ENCODE data around the gene NT5E. TPM values are rescaled to one million over a fixed set of nuclear protein-coding genes. Genes with fewer than 3 reads are reported as not detected.

NT5E gene
- total and polyA plus RNA-seq, 2 of the 13 experiments (the other 11 are each of a cell fraction or from before 2014, with no cell fraction given): 9.5 to 33.0 TPM

GRCh38 chr6:85449818-85450759, at the start of gene NT5E (continued):
- TF ChIP-seq ZNF333 (CRISPR knock-in tag; IDR thresholded peaks at IDR 0.05; ENCODE audit: borderline replicate concordance) (0 out of 2 replicates have a peak, but pooled peaks have one; percentile 30), CBX5 (CRISPR knock-in tag; IDR thresholded peaks at IDR 0.05; ENCODE audit: borderline replicate concordance) (peak; percentile 41; the same call in 1 of the 2 replicates), CC2D1A (CRISPR knock-in tag; IDR thresholded peaks at IDR 0.05) (no peak), SOX5 (CRISPR knock-in tag; IDR thresholded peaks at IDR 0.05; ENCODE audit: borderline replicate concordance) (peak; percentile 26; the same call in 1 of the 2 replicates), KAT7 (CRISPR knock-in tag; IDR thresholded peaks at IDR 0.05; ENCODE audit: borderline replicate concordance) (peak; percentile 70; the same call in 1 of the 2 replicates), POLR2A (IDR thresholded peaks at IDR 0.05; ENCODE audit: insufficient read depth in 1 of 2, low read depth in 2 of 2, low read length in 2 of 2) (peak; percentile 49 to 83; a peak in 3 of 4 replicates), ZNF383 (CRISPR knock-in tag; IDR thresholded peaks at IDR 0.05; ENCODE audit: borderline replicate concordance) (0 out of 2 replicates have a peak, but pooled peaks have one; percentile 41), ZBTB20 (CRISPR knock-in tag; IDR thresholded peaks at IDR 0.05; ENCODE audit: borderline replicate concordance, low read depth) (0 out of 2 replicates have a peak, but pooled peaks have one; percentile 55), ZNF235 (CRISPR knock-in tag; IDR thresholded peaks at IDR 0.05; ENCODE audit: borderline replicate concordance) (peak; percentile 73; the same call in 1 of the 2 replicates), KLF16 (CRISPR knock-in tag; IDR thresholded peaks at IDR 0.05) (0 out of 4 replicates have a peak, but pooled peaks of 1 of the 2 experiments have one; percentile 32), ZNF331 (CRISPR knock-in tag; IDR thresholded peaks at IDR 0.05) (no peak), ZNF329 (CRISPR knock-in tag; IDR thresholded peaks at IDR 0.05; ENCODE audit: low read depth) (no peak), GATA4 (IDR thresholded peaks at IDR 0.05; ENCODE audit: borderline replicate concordance, low read depth) (no peak), ZBTB7B (CRISPR knock-in tag; IDR thresholded peaks at IDR 0.05) (0 out of 2 replicates have a peak, but pooled peaks have one; percentile 28), ZNF33A (CRISPR knock-in tag; IDR thresholded peaks at IDR 0.05; ENCODE audit: borderline replicate concordance) (no peak), ZNF530 (CRISPR knock-in tag; IDR thresholded peaks at IDR 0.05; ENCODE audit: low read depth) (no peak), SALL1 (CRISPR knock-in tag; IDR thresholded peaks at IDR 0.05) (peak; percentile 79), NFKBIZ (CRISPR knock-in tag; IDR thresholded peaks at IDR 0.05) (no peak)
- TF ChIP-seq, protein P1, sequence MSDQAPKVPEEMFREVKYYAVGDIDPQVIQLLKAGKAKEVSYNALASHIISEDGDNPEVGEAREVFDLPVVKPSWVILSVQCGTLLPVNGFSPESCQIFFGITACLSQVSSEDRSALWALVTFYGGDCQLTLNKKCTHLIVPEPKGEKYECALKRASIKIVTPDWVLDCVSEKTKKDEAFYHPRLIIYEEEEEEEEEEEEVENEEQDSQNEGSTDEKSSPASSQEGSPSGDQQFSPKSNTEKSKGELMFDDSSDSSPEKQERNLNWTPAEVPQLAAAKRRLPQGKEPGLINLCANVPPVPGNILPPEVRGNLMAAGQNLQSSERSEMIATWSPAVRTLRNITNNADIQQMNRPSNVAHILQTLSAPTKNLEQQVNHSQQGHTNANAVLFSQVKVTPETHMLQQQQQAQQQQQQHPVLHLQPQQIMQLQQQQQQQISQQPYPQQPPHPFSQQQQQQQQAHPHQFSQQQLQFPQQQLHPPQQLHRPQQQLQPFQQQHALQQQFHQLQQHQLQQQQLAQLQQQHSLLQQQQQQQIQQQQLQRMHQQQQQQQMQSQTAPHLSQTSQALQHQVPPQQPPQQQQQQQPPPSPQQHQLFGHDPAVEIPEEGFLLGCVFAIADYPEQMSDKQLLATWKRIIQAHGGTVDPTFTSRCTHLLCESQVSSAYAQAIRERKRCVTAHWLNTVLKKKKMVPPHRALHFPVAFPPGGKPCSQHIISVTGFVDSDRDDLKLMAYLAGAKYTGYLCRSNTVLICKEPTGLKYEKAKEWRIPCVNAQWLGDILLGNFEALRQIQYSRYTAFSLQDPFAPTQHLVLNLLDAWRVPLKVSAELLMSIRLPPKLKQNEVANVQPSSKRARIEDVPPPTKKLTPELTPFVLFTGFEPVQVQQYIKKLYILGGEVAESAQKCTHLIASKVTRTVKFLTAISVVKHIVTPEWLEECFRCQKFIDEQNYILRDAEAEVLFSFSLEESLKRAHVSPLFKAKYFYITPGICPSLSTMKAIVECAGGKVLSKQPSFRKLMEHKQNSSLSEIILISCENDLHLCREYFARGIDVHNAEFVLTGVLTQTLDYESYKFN (CRISPR knock-in tag; conservative IDR thresholded peaks at IDR 0.05): peak; percentile 22; the same call in 1 of the 2 replicates
- TF ChIP-seq, protein P2, sequence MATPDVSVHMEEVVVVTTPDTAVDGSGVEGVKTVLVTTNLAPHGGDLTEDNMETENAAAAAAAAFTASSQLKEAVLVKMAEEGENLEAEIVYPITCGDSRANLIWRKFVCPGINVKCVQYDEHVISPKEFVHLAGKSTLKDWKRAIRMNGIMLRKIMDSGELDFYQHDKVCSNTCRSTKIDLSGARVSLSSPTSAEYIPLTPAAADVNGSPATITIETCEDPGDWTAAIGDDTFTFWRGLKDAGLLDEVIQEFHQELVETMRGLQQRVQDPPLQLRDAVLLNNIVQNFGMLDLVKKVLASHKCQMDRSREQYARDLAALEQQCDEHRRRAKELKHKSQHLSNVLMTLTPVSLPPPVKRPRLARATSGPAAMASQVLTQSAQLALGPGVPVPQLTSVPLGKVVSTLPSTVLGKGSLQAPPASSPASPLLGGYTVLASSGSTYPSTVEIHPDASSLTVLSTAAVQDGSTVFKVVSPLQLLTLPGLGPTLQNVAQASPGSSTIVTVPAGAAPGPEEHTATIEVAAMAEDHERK (CRISPR knock-in tag; IDR thresholded peaks at IDR 0.05; ENCODE audit: low read depth): no peak
- TF ChIP-seq, protein P3, sequence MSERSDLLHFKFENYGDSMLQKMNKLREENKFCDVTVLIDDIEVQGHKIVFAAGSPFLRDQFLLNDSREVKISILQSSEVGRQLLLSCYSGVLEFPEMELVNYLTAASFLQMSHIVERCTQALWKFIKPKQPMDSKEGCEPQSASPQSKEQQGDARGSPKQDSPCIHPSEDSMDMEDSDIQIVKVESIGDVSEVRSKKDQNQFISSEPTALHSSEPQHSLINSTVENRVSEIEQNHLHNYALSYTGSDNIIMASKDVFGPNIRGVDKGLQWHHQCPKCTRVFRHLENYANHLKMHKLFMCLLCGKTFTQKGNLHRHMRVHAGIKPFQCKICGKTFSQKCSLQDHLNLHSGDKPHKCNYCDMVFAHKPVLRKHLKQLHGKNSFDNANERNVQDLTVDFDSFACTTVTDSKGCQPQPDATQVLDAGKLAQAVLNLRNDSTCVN (CRISPR knock-in tag; IDR thresholded peaks at IDR 0.05; ENCODE audit: borderline replicate concordance): no peak
- TF ChIP-seq, protein P4, sequence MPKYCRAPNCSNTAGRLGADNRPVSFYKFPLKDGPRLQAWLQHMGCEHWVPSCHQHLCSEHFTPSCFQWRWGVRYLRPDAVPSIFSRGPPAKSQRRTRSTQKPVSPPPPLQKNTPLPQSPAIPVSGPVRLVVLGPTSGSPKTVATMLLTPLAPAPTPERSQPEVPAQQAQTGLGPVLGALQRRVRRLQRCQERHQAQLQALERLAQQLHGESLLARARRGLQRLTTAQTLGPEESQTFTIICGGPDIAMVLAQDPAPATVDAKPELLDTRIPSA (CRISPR knock-in tag; IDR thresholded peaks at IDR 0.05; ENCODE audit: borderline replicate concordance): peak; percentile 77; the same call in 1 of the 2 replicates

All from HepG2 (cell line).